Caco-2 (cell line): ENCODE results near the gene GALNT17. TPM values are rescaled to one million over a fixed set of nuclear protein-coding genes. Genes with fewer than 3 reads are reported as not detected.
"Not testable (repeated sequence)": the region's sequence is repeated elsewhere in the genome, so short reads cannot be mapped to it uniquely, and the experiment has no call there.

ENCODE experiments used
- BruUV-seq: library from RNA; stranded (reverse); fragments of 400-500 nt; replicated peaks from 2 replicates; lab custom pipeline; 2021; lab: Mats Ljungman, UMichigan
- CTCF ChIA-PET: fragments of 300-600 bp; sonication (Branson Sonifier 250); formaldehyde crosslinking; loops from one replicate; lab custom pipeline; 2022; ENCODE audit warnings: antibody characterized with exemption; lab: Charles Lee
- POLR2A ChIA-PET: fragments of 300-600 bp; sonication (Branson Sonifier 250); formaldehyde crosslinking; loops from one replicate; lab custom pipeline; 2022; ENCODE audit warnings: antibody characterized with exemption; lab: Charles Lee
- DNase-seq, 2 experiments: peaks; one replicate each; pipeline versions ENCODE4 v3.0.0 to v3.0.0-alpha.2; 2020 to 2022
- H3K27me3 ChIP-seq: replicated peaks from 2 replicates; pipeline ENCODE4 v1.6.0; 2011; ENCODE audit warnings: low read length; ENCODE audit not compliant: control insufficient read depth, insufficient read depth
- H3K36me3 ChIP-seq: 2 replicates; pipeline ENCODE4 v1.5.1; 2011; ENCODE audit warnings: low read length; ENCODE audit not compliant: control insufficient read depth, insufficient read depth
- H3K4me1 ChIP-seq: fragments of 250-450 bp; sonication (Bioruptor Pico); 2 replicates; pipeline ENCODE4 v1.5.1; 2020; ENCODE audit warnings: mild to moderate bottlenecking
- H3K4me3 ChIP-seq: 2 replicates; pipeline ENCODE4 v1.5.1; 2011; ENCODE audit warnings: low read depth, mild to moderate bottlenecking, control low read depth, low read length
- H3K9me3 ChIP-seq: fragments of 250-450 bp; sonication (Bioruptor Pico); 2 replicates; pipeline ENCODE4 v1.5.1; 2020; ENCODE audit warnings: mild to moderate bottlenecking, moderate library complexity
- H3K27ac Mint-ChIP-seq: one replicate; pipeline ENCODE4 v1.8.0; 2022; ENCODE audit warnings: mixed read lengths; ENCODE audit not compliant: unreplicated experiment
- H3K27me3 Mint-ChIP-seq: one replicate; pipeline ENCODE4 v1.8.0; 2022; ENCODE audit warnings: mixed read lengths; ENCODE audit not compliant: insufficient read depth, unreplicated experiment
- H3K36me3 Mint-ChIP-seq: one replicate; pipeline ENCODE4 v1.8.0; 2022; ENCODE audit warnings: mild to moderate bottlenecking, mixed read lengths; ENCODE audit not compliant: insufficient read depth, unreplicated experiment
- H3K4me1 Mint-ChIP-seq: one replicate; pipeline ENCODE4 v1.8.0; 2022; ENCODE audit warnings: low read depth, mixed read lengths; ENCODE audit not compliant: unreplicated experiment
- H3K4me3 Mint-ChIP-seq: one replicate; pipeline ENCODE4 v1.8.0; 2022; ENCODE audit warnings: mild to moderate bottlenecking, moderate library complexity, mixed read lengths; ENCODE audit not compliant: unreplicated experiment
- H3K9me3 Mint-ChIP-seq: one replicate; pipeline ENCODE4 v1.8.0; 2022; ENCODE audit warnings: mixed read lengths; ENCODE audit not compliant: unreplicated experiment
- CTCF ChIP-seq, 2 experiments: fragments of 200-600 bp in 1 of 2; IDR thresholded peaks; 1 replicate in 1 of 2; 2 replicates in 1 of 2; pipeline versions ENCODE4 v1.5.1 to v1.8.0; 2011 to 2022; ENCODE audit warnings: antibody characterized with exemption in 1 of 2, control low read depth in 1 of 2, inconsistent platforms in 1 of 2, low read depth in 1 of 2, low read length in 1 of 2, mild to moderate bottlenecking in 1 of 2, moderate library complexity in 1 of 2; ENCODE audit not compliant: insufficient read depth in 1 of 2, severe bottlenecking in 1 of 2, unreplicated experiment in 1 of 2
- intact Hi-C: fragments of 100-400 bp; cut with micrococcal nuclease; formaldehyde crosslinking; loops from one replicate; pipeline ENCODE4 v1.10.0; 2022; ENCODE audit not compliant: unreplicated experiment
- total RNA-seq: library from RNA; stranded (reverse); gene quantifications from 2 replicates; pipeline ENCODE4 v1.2.3, GENCODE V29; 2022

Gene GALNT17
- total RNA-seq, 1 experiment from 2014 or later: not detected

GRCh38 chr7:71639382-71640085 is 507.6 kb downstream of the GALNT17 start:
- ChIA-PET POLR2A (no interaction called here), CTCF (no interaction called here)
- no peaks in the 10 kb centered on the region for H3K27me3 Mint-ChIP-seq
- BruUV-seq: no TSS peak
- Histone ChIP-seq H3K9me3 (no peaks in the 10 kb centered on the region), H3K36me3 (no peaks in the 10 kb centered on the region), H3K27me3 (no peaks in the 10 kb centered on the region), H3K4me3 (no peak overlapping the region), H3K4me1 (no peaks in the 10 kb centered on the region)
- DNase-seq: no peak
- peaks cover 29% of the 10 kb centered on the region for H3K9me3 Mint-ChIP-seq
- TF ChIP-seq CTCF (IDR thresholded peaks at IDR 0.05; ENCODE audit: insufficient read depth in 1 of 2, low read depth in 1 of 2, low read length in 1 of 2, severe bottlenecking in 1 of 2, unreplicated experiment in 1 of 2): no peak
- H3K4me1 Mint-ChIP-seq: no peaks in the 10 kb centered on the region
- H3K27ac Mint-ChIP-seq: no peak overlapping the region
- intact Hi-C loops: no loop called here
- H3K4me3 Mint-ChIP-seq: no peak overlapping the region
- H3K36me3 Mint-ChIP-seq: no peaks in the 10 kb centered on the region

GRCh38 chr7:71643031-71643430 is 511.1 kb downstream of the GALNT17 start:
- BruUV-seq, H3K4me1 ChIP-seq, POLR2A ChIA-PET, H3K36me3 ChIP-seq, DNase-seq, H3K27ac Mint-ChIP-seq, H3K27me3 Mint-ChIP-seq, CTCF ChIA-PET, H3K9me3 ChIP-seq, H3K27me3 ChIP-seq, H3K36me3 Mint-ChIP-seq, H3K4me1 Mint-ChIP-seq, H3K4me3 Mint-ChIP-seq, H3K4me3 ChIP-seq, intact Hi-C loops: not testable (repeated sequence)
- peaks cover 20% of the 10 kb centered on the region for H3K9me3 Mint-ChIP-seq

GRCh38 chr7:71645836-71646235 is 513.9 kb downstream of the GALNT17 start:
- Mint-ChIP-seq H3K27ac (no peak overlapping the region), H3K27me3 (no peaks in the 10 kb centered on the region), H3K4me3 (no peak overlapping the region), H3K36me3 (no peaks in the 10 kb centered on the region), H3K4me1 (no peaks in the 10 kb centered on the region), H3K9me3 (peaks cover 23% of the 10 kb centered on the region)
- intact Hi-C loops: no loop called here
- H3K36me3 ChIP-seq: no peaks in the 10 kb centered on the region
- CTCF ChIA-PET: no interaction called here
- no peak overlapping the region for H3K4me3 ChIP-seq
- H3K27me3 ChIP-seq: no peaks in the 10 kb centered on the region
- no TSS peak for BruUV-seq
- H3K4me1 ChIP-seq: no peaks in the 10 kb centered on the region
- no peak for TF ChIP-seq CTCF (IDR thresholded peaks at IDR 0.05; ENCODE audit: insufficient read depth in 1 of 2, low read depth in 1 of 2, low read length in 1 of 2, severe bottlenecking in 1 of 2, unreplicated experiment in 1 of 2)
- H3K9me3 ChIP-seq: peaks cover 9% of the 10 kb centered on the region; the same call in 1 of the 2 replicates
- no peak for DNase-seq
- POLR2A ChIA-PET: no interaction called here
